ENCODE data around the gene MFAP4. TPM values are rescaled to one million over a fixed set of nuclear protein-coding genes. Genes with fewer than 3 reads are reported as not detected.

MFAP4 gene
- total and polyA plus RNA-seq, 10 donors = 10.1 to 48.4 (median 19.9) TPM

GRCh38 chr17:19415806-19416775 is 29.1 kb upstream of the MFAP4 start:
- H3K27me3 ChIP-seq (replicated peaks in 1 of 7) = peaks cover 0 to 24% (median 0%) of the 10 kb centered on the region in 7 donors
- H3K36me3 ChIP-seq = no peaks in the 10 kb centered on the region
- H3K27ac ChIP-seq = no peak overlapping the region
- intact Hi-C loops (cut with DNase I; ENCODE audit: low total_unique reads) = no loop called here
- H3K4me3 ChIP-seq = no peak overlapping the region
- WGBS, 5 donors = 90 to 93% (median 91%) methylated on average over 15 to 18 of the region's 18 CpGs
- no peaks in the 10 kb centered on the region for H3K9me3 ChIP-seq
- DNase-seq = no peak
- H3K4me1 ChIP-seq = peaks cover 0 to 11% (median under 1%) of the 10 kb centered on the region in 6 donors
- TF ChIP-seq POLR2AphosphoS5 (IDR thresholded peaks at IDR 0.05) (no peak), CTCF (IDR thresholded peaks at IDR 0.05 in 8 of 11, conservative IDR thresholded peaks at IDR 0.05 in 3 of 11) (no peak), POLR2A (IDR thresholded peaks at IDR 0.05) (no peak)

- no peak for DNase-seq
- 66 to 76% (median 75%) methylated on average over 13 of the region's 13 CpGs for whole genome bisulfite sequencing, 5 donors
- intact Hi-C loops (cut with DNase I; ENCODE audit: low total_unique reads) = no loop called here
These were observed 28.3 kb upstream of the MFAP4 start for GRCh38 chr17:19415311-19415710.

GRCh38 chr17:19414396-19415280 is 27.6 kb upstream of the MFAP4 start:
- intact Hi-C loops (cut with DNase I; ENCODE audit: low total_unique reads) = no loop called here
- no peak for DNase-seq
- H3K27ac ChIP-seq = no peak overlapping the region
- peaks cover 0 to 18% (median 3%) of the 10 kb centered on the region in 6 donors for H3K4me1 ChIP-seq
- WGBS, 5 donors = 86 to 95% (median 90%) methylated on average over 23 to 28 of the region's 28 CpGs
- no peak overlapping the region for H3K4me3 ChIP-seq
- no peaks in the 10 kb centered on the region for H3K36me3 ChIP-seq
- no peaks in the 10 kb centered on the region for H3K9me3 ChIP-seq
- TF ChIP-seq POLR2A (IDR thresholded peaks at IDR 0.05) (no peak), CTCF (IDR thresholded peaks at IDR 0.05 in 8 of 11, conservative IDR thresholded peaks at IDR 0.05 in 3 of 11) (no peak), POLR2AphosphoS5 (IDR thresholded peaks at IDR 0.05) (no peak)
- peaks cover 0 to 27% (median 0%) of the 10 kb centered on the region in 7 donors for H3K27me3 ChIP-seq (replicated peaks in 1 of 7)

More at GRCh38 chr17:19415311-19415710, 28.3 kb upstream of the MFAP4 start:
- Histone ChIP-seq H3K27ac (no peak overlapping the region), H3K9me3 (no peaks in the 10 kb centered on the region), H3K4me3 (no peak overlapping the region), H3K27me3 (replicated peaks in 1 of 7) (peaks cover 0 to 27% (median 0%) of the 10 kb centered on the region in 7 donors), H3K36me3 (no peaks in the 10 kb centered on the region), H3K4me1 (peaks cover 0 to 18% (median 3%) of the 10 kb centered on the region in 6 donors)
- TF ChIP-seq CTCF (IDR thresholded peaks at IDR 0.05 in 8 of 11, conservative IDR thresholded peaks at IDR 0.05 in 3 of 11) (no peak), POLR2AphosphoS5 (IDR thresholded peaks at IDR 0.05) (no peak), POLR2A (IDR thresholded peaks at IDR 0.05) (no peak)

Measured in spleen (tissue), 11 donors.